Psoas muscle (tissue), 8 donors: ENCODE results near the gene NLRP4. TPM values are rescaled to one million over a fixed set of nuclear protein-coding genes. Genes with fewer than 3 reads are reported as not detected.
"Not testable (repeated sequence)": the region's sequence is repeated elsewhere in the genome, so short reads cannot be mapped to it uniquely, and the experiment has no call there.

Source experiments
- ATAC-seq, 4 donors: fragments of 200-7000 bp; cut with Tn5 transposase; one replicate each; pipeline ENCODE4 v1.9.1; 2020; ENCODE audit warnings: moderate library complexity in 3 of 4, mild to moderate bottlenecking in 2 of 4
- DNase-seq, 2 donors: peaks; one replicate each; pipeline ENCODE4 v3.0.0-alpha.2; 2020
- H3K27ac ChIP-seq: fragments of 200-600 bp; one replicate; pipeline ENCODE4 v1.8.0; 2022
- H3K27me3 ChIP-seq, 3 donors: fragments of 200-600 bp in 1 of 3; one replicate each; pipeline versions ENCODE4 v1.6.1 to v1.8.0; 2013 to 2022; ENCODE audit warnings: low read length in 2 of 3, mild to moderate bottlenecking in 2 of 3, moderate library complexity in 1 of 3; ENCODE audit not compliant: insufficient read depth in 3 of 3
- H3K36me3 ChIP-seq, 2 donors: fragments of 200-600 bp in 1 of 2; one replicate each; pipeline versions ENCODE4 v1.6.1 to v1.8.0; 2013 to 2022; ENCODE audit warnings: low read depth in 1 of 2, mild to moderate bottlenecking in 1 of 2, moderate library complexity in 1 of 2; ENCODE audit not compliant: insufficient read depth in 1 of 2
- H3K4me1 ChIP-seq: fragments of 200-600 bp; one replicate; pipeline ENCODE4 v1.8.0; 2022
- H3K4me3 ChIP-seq: fragments of 200-600 bp; one replicate; pipeline ENCODE4 v1.8.0; 2022; ENCODE audit warnings: mild to moderate bottlenecking
- H3K9me3 ChIP-seq: fragments of 200-600 bp; one replicate; pipeline ENCODE4 v1.8.0; 2022
- CTCF ChIP-seq: fragments of 200-600 bp; IDR thresholded peaks from one replicate; pipeline ENCODE4 v1.8.0; 2022; ENCODE audit warnings: antibody characterized with exemption
- WGBS, 3 donors: extraction: QIAGEN DNeasy Blood & Tissue Kit; methylation state at CpG; one replicate each; pipeline versions ENCODE4 v1.1.6 to v1.1.7; 2013; 5-methylcytosine and 5-hydroxymethylcytosine counted together
- intact Hi-C, 2 donors: fragments of 100-400 bp; cut with DNase I; formaldehyde crosslinking; loops; one replicate each; pipeline versions ENCODE4 v1.11.0 to v1.14.2; 2022
- polyA plus RNA-seq, 3 donors: library from polyadenylated mRNA; stranded (reverse); fragments of 200-250 nt; gene quantifications; one replicate each; pipeline ENCODE4 v1.2.3, GENCODE V29; 2013
- total RNA-seq, 4 donors: library from RNA; stranded (reverse); fragmentation: NEBNext Ultra II Directional in 2 of 4; extraction: Animal tissue kit (Norgen Biotek cat#: 25700) in 2 of 4; gene quantifications; one replicate each; pipeline versions ENCODE4 v1.2.1 to v1.2.4, GENCODE V29; 2021 to 2023
- donor health status: healthy with polysubstance abuse.
- donor health status: DM: no; HTN: no; CAD: no; lungs with moderate emphysema.
- donor health status: Bipolar disorder and iron deficiency.
- donor health status: healthy.
- donor health status: DM: yes; HTN: yes; CAD: no.
- donor health status: DM: no; HTN: no; CAD: no.
- donor health status: DM: no; HTN: no; CAD: no.
- donor health status: DM: yes; HTN: yes; CAD: no.

Gene NLRP4
- total and polyA plus RNA-seq, 7 donors, result not detected

GRCh38 chr19:55927991-55928390 lies 91.7 kb downstream of the NLRP4 start:
- no peaks in the 10 kb centered on the region for H3K36me3 ChIP-seq
- no peak overlapping the region for H3K27ac ChIP-seq
- intact Hi-C loops, result no loop called here
- H3K4me3 ChIP-seq, result no peak overlapping the region
- H3K9me3 ChIP-seq, result peaks cover 15% of the 10 kb centered on the region
- no peak for TF ChIP-seq CTCF
- WGBS, 3 donors, result 71 to 75% (median 75%) methylated on average over 8 of the region's 8 CpGs
- no peak for ATAC-seq
- H3K4me1 ChIP-seq, result no peaks in the 10 kb centered on the region
- DNase-seq, result no peak
- peaks cover 0 to 2% (median 0%) of the 10 kb centered on the region in 3 donors for H3K27me3 ChIP-seq

- WGBS, 3 donors, result 85 to 90% (median 90%) methylated on average over 5 of the region's 5 CpGs
- ATAC-seq, H3K9me3 ChIP-seq: not testable (repeated sequence)
Observed at GRCh38 chr19:55929258-55929657, 92.9 kb downstream of the NLRP4 start.

GRCh38 chr19:55930996-55931515 lies 94.7 kb downstream of the NLRP4 start:
- Histone ChIP-seq H3K4me3 (no peak overlapping the region), H3K36me3 (no peaks in the 10 kb centered on the region), H3K27me3 (peaks cover 0 to 3% (median 0%) of the 10 kb centered on the region in 3 donors), H3K27ac (no peak overlapping the region), H3K9me3 (peaks cover 4% of the 10 kb centered on the region), H3K4me1 (no peaks in the 10 kb centered on the region)
- intact Hi-C loops, result no loop called here
- ATAC-seq, result no peak
- TF ChIP-seq CTCF, result no peak
- DNase-seq, result no peak
- WGBS, 3 donors, result 67 to 78% (median 73%) methylated on average over 14 of the region's 14 CpGs

More at GRCh38 chr19:55929258-55929657, 92.9 kb downstream of the NLRP4 start:
- H3K4me1 ChIP-seq, intact Hi-C loops, H3K27me3 ChIP-seq, DNase-seq, H3K36me3 ChIP-seq, H3K4me3 ChIP-seq, H3K27ac ChIP-seq: not testable (repeated sequence)

Other genes starting within 250 kb of the NLRP4 start
- 10 to 100 TPM in 3 of 4 donors, 1 to 10 TPM in 1; 9.9 to 23.7 (median 13.2) TPM for gene FIZ1, start 237.0 kb upstream of the NLRP4 start, total RNA-seq
- gene FIZ1, start 237.0 kb upstream of the NLRP4 start, polyA plus RNA-seq, result 10 to 100 TPM; 10.8 to 12.1 (median 11.5) TPM
- gene ZNF524, start 236.3 kb upstream of the NLRP4 start, total RNA-seq, result 10 to 100 TPM; 21.4 to 32.0 (median 24.5) TPM
- gene ZNF524, start 236.3 kb upstream of the NLRP4 start, polyA plus RNA-seq, result 10 to 100 TPM; 38.6 to 52.5 (median 41.4) TPM
- 10 to 100 TPM; 17.1 to 40.4 (median 25.0) TPM for gene ZNF865, start 230.9 kb upstream of the NLRP4 start, total RNA-seq
- gene ZNF865, start 230.9 kb upstream of the NLRP4 start, polyA plus RNA-seq, result 10 to 100 TPM; 11.1 to 20.3 (median 19.3) TPM
- gene ZNF784, start 212.0 kb upstream of the NLRP4 start, total RNA-seq, result 10 to 100 TPM in 3 of 4 donors, 1 to 10 TPM in 1; 9.0 to 22.2 (median 11.4) TPM
- gene ZNF784, start 212.0 kb upstream of the NLRP4 start, polyA plus RNA-seq, result 10 to 100 TPM in 1 of 3 donors, 1 to 10 TPM in 2; 4.9 to 14.9 (median 7.3) TPM
- 10 to 100 TPM; 10.3 to 21.1 (median 13.7) TPM for gene ZNF580, start 195.5 kb upstream of the NLRP4 start, total RNA-seq
- 10 to 100 TPM in 1 of 3 donors, 1 to 10 TPM in 2; 5.9 to 13.5 (median 9.2) TPM for gene ZNF580, start 195.5 kb upstream of the NLRP4 start, polyA plus RNA-seq
- gene ZNF581, start 192.9 kb upstream of the NLRP4 start, total RNA-seq, result 10 to 100 TPM; 10.2 to 14.5 (median 10.6) TPM
- gene ZNF581, start 192.9 kb upstream of the NLRP4 start, polyA plus RNA-seq, result 10 to 100 TPM; 14.6 to 18.6 (median 17.5) TPM
- 10 to 100 TPM in 2 of 4 donors, 1 to 10 TPM in 2; 8.0 to 12.0 (median 10.4) TPM for gene CCDC106, start 188.3 kb upstream of the NLRP4 start, total RNA-seq
- gene CCDC106, start 188.3 kb upstream of the NLRP4 start, polyA plus RNA-seq, result 10 to 100 TPM in 2 of 3 donors, 1 to 10 TPM in 1; 4.4 to 11.8 (median 10.0) TPM
- gene U2AF2, start 181.5 kb upstream of the NLRP4 start, total RNA-seq, result 10 to 100 TPM; 58.8 to 85.2 (median 78.2) TPM
- gene U2AF2, start 181.5 kb upstream of the NLRP4 start, polyA plus RNA-seq, result 100 to 1,000 TPM in 1 of 3 donors, 10 to 100 TPM in 2; 54.1 to 116 (median 55.1) TPM
- 100 to 1,000 TPM; 113 to 134 (median 125) TPM for gene EPN1, start 161.3 kb upstream of the NLRP4 start, total RNA-seq
- 100 to 1,000 TPM; 117 to 211 (median 145) TPM for gene EPN1, start 161.3 kb upstream of the NLRP4 start, polyA plus RNA-seq
- not detected for gene NLRP9, start 98.1 kb upstream of the NLRP4 start, total RNA-seq
- gene NLRP9, start 98.1 kb upstream of the NLRP4 start, polyA plus RNA-seq, result not detected
- gene RFPL4A, start 77.4 kb upstream of the NLRP4 start, total RNA-seq, result not detected
- not detected for gene RFPL4A, start 77.4 kb upstream of the NLRP4 start, polyA plus RNA-seq
- not detected for gene RFPL4AL1, start 67.4 kb upstream of the NLRP4 start, total RNA-seq
- not detected for gene RFPL4AL1, start 67.4 kb upstream of the NLRP4 start, polyA plus RNA-seq
- not detected for gene NLRP11, start 4.5 kb upstream of the NLRP4 start, total RNA-seq
- gene NLRP11, start 4.5 kb upstream of the NLRP4 start, polyA plus RNA-seq, result not detected
- not detected for gene NLRP13, start 95.8 kb downstream of the NLRP4 start, total RNA-seq
- gene NLRP13, start 95.8 kb downstream of the NLRP4 start, polyA plus RNA-seq, result not detected
- gene NLRP8, start 111.3 kb downstream of the NLRP4 start, total RNA-seq, result not detected
- not detected for gene NLRP8, start 111.3 kb downstream of the NLRP4 start, polyA plus RNA-seq
- gene NLRP5, start 150.2 kb downstream of the NLRP4 start, total RNA-seq, result not detected
- not detected for gene NLRP5, start 150.2 kb downstream of the NLRP4 start, polyA plus RNA-seq